H1 (cell line): ENCODE data around the gene ALKBH7. TPM values are rescaled to one million over a fixed set of nuclear protein-coding genes. Genes with fewer than 3 reads are reported as not detected.

Source experiments
- ASH2L ChIP-seq: fragments of 200-600, 300-600 bp; sonication (generic); IDR thresholded peaks from one replicate; pipeline ENCODE4 v1.7.1; 2017; ENCODE audit warnings: low read length
- HDAC2 ChIP-seq, 2 experiments: fragments of 300-600 bp in 1 of 2; sonication (generic) in 1 of 2; IDR thresholded peaks; 2 replicates each; pipeline ENCODE4 v1.6.1; 2011 to 2012; ENCODE audit warnings: low read depth in 2 of 2, low read length in 2 of 2, mild to moderate bottlenecking in 2 of 2, moderate library complexity in 2 of 2, borderline replicate concordance in 1 of 2, inconsistent platforms in 1 of 2
- KDM4A ChIP-seq: IDR thresholded peaks from one replicate; pipeline ENCODE4 v1.7.1; 2012; ENCODE audit warnings: low read depth, mild to moderate bottlenecking, moderate library complexity, low read length, inconsistent platforms; ENCODE audit not compliant: severe bottlenecking
- NANOG ChIP-seq: IDR thresholded peaks from 2 replicates; pipeline ENCODE4 v1.6.1; 2011; ENCODE audit warnings: low read length, low read depth, mild to moderate bottlenecking, inconsistent platforms; ENCODE audit not compliant: insufficient read depth, poor library complexity, severe bottlenecking
- SIN3A ChIP-seq, 2 experiments: IDR thresholded peaks in 1 of 2; conservative IDR thresholded peaks in 1 of 2; 2 replicates each; pipeline ENCODE4 v1.6.1; 2011 to 2012; ENCODE audit warnings: low read length in 2 of 2, improper control_type of control experiment in 1 of 2, low read depth in 1 of 2, mild to moderate bottlenecking in 1 of 2
- SP1 ChIP-seq: IDR thresholded peaks from 2 replicates; pipeline ENCODE4 v1.6.1; 2011; ENCODE audit warnings: low read depth, low read length
- SP4 ChIP-seq: IDR thresholded peaks from 2 replicates; pipeline ENCODE4 v1.6.1; 2012; ENCODE audit warnings: low read length, inconsistent platforms
- polyA plus RNA-seq, 7 experiments: library from polyadenylated mRNA; depleted of rRNA in 3 of 7; stranded (reverse) in 5 of 7; unstranded in 2 of 7; fragments of >200 nt in 5 of 7; fragments of 200-250 nt in 2 of 7; gene quantifications; 1 replicate in 5 of 7; 2 replicates in 1 of 7; 4 replicates in 1 of 7; pipeline versions ENCODE4 v1.2.1 to v1.2.3, GENCODE V29; 2011 to 2013; ENCODE audit warnings: missing spikeins in 2 of 7, mixed read lengths in 2 of 7
- total RNA-seq: library from RNA; stranded (reverse); fragmentation: NEBNext Ultra II Directional; extraction: Animal tissue kit (Norgen Biotek cat#: 25700); gene quantifications from 2 replicates; pipeline ENCODE4 v1.2.1, GENCODE V29; 2021

Gene ALKBH7
- total and polyA plus RNA-seq, 2 of the 8 experiments (the other 6 are each of a cell fraction or from before 2014, with no cell fraction given) = 66.3 to 100 TPM

DNA sequence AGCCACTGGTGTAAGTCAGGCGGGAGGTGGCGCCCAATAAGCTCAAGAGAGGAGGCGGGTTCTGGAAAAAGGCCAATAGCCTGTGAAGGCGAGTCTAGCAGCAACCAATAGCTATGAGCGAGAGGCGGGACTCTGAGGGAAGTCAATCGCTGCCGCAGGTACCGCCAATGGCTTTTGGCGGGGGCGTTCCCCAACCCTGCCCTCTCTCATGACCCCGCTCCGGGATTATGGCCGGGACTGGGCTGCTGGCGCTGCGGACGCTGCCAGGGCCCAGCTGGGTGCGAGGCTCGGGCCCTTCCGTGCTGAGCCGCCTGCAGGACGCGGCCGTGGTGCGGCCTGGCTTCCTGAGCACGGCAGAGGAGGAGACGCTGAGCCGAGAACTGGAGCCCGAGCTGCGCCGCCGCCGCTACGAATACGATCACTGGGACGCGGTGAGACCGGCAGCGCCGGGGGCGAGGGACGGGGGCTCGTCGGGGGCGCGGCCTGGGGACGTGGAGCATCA, at the start of gene ALKBH7 (continued):
- TF ChIP-seq HDAC2 (IDR thresholded peaks at IDR 0.05; ENCODE audit: borderline replicate concordance in 1 of 2, low read depth in 2 of 2, low read length in 2 of 2) = no peak
- TF ChIP-seq ASH2L = peak; percentile 45
- 0 out of 4 replicates have a peak, but pooled peaks of 1 of the 2 experiments have one; percentile 21 for TF ChIP-seq SIN3A (conservative IDR thresholded peaks at IDR 0.05 in 1 of 2, IDR thresholded peaks at IDR 0.05 in 1 of 2; ENCODE audit: low read depth in 1 of 2, low read length in 2 of 2)
- TF ChIP-seq NANOG = peak; percentile 71
- TF ChIP-seq SP1 = peak; percentile 100
- peak; percentile 70 for TF ChIP-seq KDM4A
- peak; percentile 94 for TF ChIP-seq SP4
